ENCODE measurements around the gene PKLR. TPM values are rescaled to one million over a fixed set of nuclear protein-coding genes. Genes with fewer than 3 reads are reported as not detected.
"Not testable (repeated sequence)": the region's sequence is repeated elsewhere in the genome, so short reads cannot be mapped to it uniquely, and the experiment has no call there.

The PKLR gene
- total RNA-seq, 1 donor from 2014 or later: not detected

GRCh38 chr1:155247667-155248553, 53.3 kb downstream of the PKLR start:
- intact Hi-C loops (cut with DNase I): no loop called here
- ATAC-seq (ENCODE audit: poor library complexity): no peak

GRCh38 chr1:155246796-155247195, 54.4 kb downstream of the PKLR start:
- DNase-seq; intact Hi-C loops (cut with DNase I); ATAC-seq (ENCODE audit: poor library complexity): not testable (repeated sequence)

More at GRCh38 chr1:155247667-155248553, 53.3 kb downstream of the PKLR start:
- no peak for DNase-seq

GRCh38 chr1:155245163-155245524, 56.1 kb downstream of the PKLR start:
- no peak for DNase-seq
- no peak for ATAC-seq (ENCODE audit: poor library complexity)
- intact Hi-C loops (cut with DNase I): no loop called here

GRCh38 chr1:155244368-155245162, 56.7 kb downstream of the PKLR start:
- intact Hi-C loops (cut with DNase I): no loop called here
- ATAC-seq (ENCODE audit: poor library complexity): peak; percentile 95
- DNase-seq: peak; percentile 97

GRCh38 chr1:155242805-155243358, 58.4 kb downstream of the PKLR start:
- intact Hi-C loops (cut with DNase I): no loop called here
- DNase-seq (no peak), ATAC-seq (ENCODE audit: poor library complexity) (no peak)

- DNase-seq: no peak
- peak; percentile 0 for ATAC-seq (ENCODE audit: poor library complexity)
- intact Hi-C loops (cut with DNase I): no loop called here
Measured at GRCh38 chr1:155241841-155242264, 59.4 kb downstream of the PKLR start.

- ATAC-seq (ENCODE audit: poor library complexity) (peak; percentile 45), DNase-seq (no peak)
- intact Hi-C loops (cut with DNase I): no loop called here
Measured at GRCh38 chr1:155241069-155241679, 60.1 kb downstream of the PKLR start.

Small RNA genes within 50 kb of the gene (microRNA-seq; reads per million reads assigned to microRNA genes)
- not detected for gene MIR555

Other genes starting within 250 kb of the PKLR start
- gene EFNA4, start 237.7 kb downstream of the PKLR start, total RNA-seq: 2.6 TPM
- gene EFNA3, start 222.6 kb downstream of the PKLR start, total RNA-seq: 0.75 TPM
- 41.5 TPM for gene EFNA1, start 173.6 kb downstream of the PKLR start, total RNA-seq
- 7.1 TPM for gene SLC50A1, start 165.6 kb downstream of the PKLR start, total RNA-seq
- gene DPM3, start 160.9 kb downstream of the PKLR start, total RNA-seq: 49.4 TPM
- gene KRTCAP2, start 128.1 kb downstream of the PKLR start, total RNA-seq: 121 TPM
- gene TRIM46, start 127.6 kb downstream of the PKLR start, total RNA-seq: 0.08 TPM
- gene THBS3, start 93.5 kb downstream of the PKLR start, total RNA-seq: 5.8 TPM
- 16.4 TPM for gene MTX1, start 92.7 kb downstream of the PKLR start, total RNA-seq
- gene ENTREP3, start 46.0 kb downstream of the PKLR start, total RNA-seq: 13.8 TPM
- 56.8 TPM for gene SCAMP3, start 39.1 kb downstream of the PKLR start, total RNA-seq
- 18.5 TPM for gene CLK2, start 27.9 kb downstream of the PKLR start, total RNA-seq
- gene HCN3, start 24.0 kb downstream of the PKLR start, total RNA-seq: 1.4 TPM
- 71.2 TPM for gene FDPS, start 7.4 kb upstream of the PKLR start, total RNA-seq
- gene RUSC1, start 19.5 kb upstream of the PKLR start, total RNA-seq: 19.9 TPM

Data from Right ventricle myocardium superior (tissue), 1 donor.